Ascending aorta (tissue), 2 donors: ENCODE results near the gene NMBR. TPM values are rescaled to one million over a fixed set of nuclear protein-coding genes. Genes with fewer than 3 reads are reported as not detected.

Source experiments
- DNase-seq, 2 donors: peaks; one replicate each; pipeline ENCODE4 v3.0.0-alpha.2; 2019; ENCODE audit warnings: low spot score in 2 of 2
- H3K27ac ChIP-seq, 2 donors: fragments of 200-600 bp; sonication (generic); one replicate each; pipeline ENCODE4 v1.5.1; 2016 to 2017; ENCODE audit warnings: mild to moderate bottlenecking in 1 of 2
- H3K27me3 ChIP-seq: fragments of 200-600 bp; sonication (generic); one replicate; pipeline ENCODE4 v1.5.1; 2017
- H3K36me3 ChIP-seq, 2 donors: fragments of 200-600 bp; sonication (generic); one replicate each; pipeline ENCODE4 v1.5.1; 2016
- H3K4me1 ChIP-seq, 2 donors: fragments of 200-600 bp; sonication (generic); one replicate each; pipeline ENCODE4 v1.5.1; 2016 to 2017; ENCODE audit warnings: mild to moderate bottlenecking in 1 of 2
- H3K4me3 ChIP-seq, 2 donors: fragments of 200-600 bp; sonication (generic); one replicate each; pipeline ENCODE4 v1.5.1; 2016 to 2017; ENCODE audit warnings: mild to moderate bottlenecking in 1 of 2
- H3K9me3 ChIP-seq, 2 donors: fragments of 200-600 bp; sonication (generic); one replicate each; pipeline ENCODE4 v1.5.1; 2016
- CTCF ChIP-seq, 3 experiments: fragments of 200-600 bp in 2 of 3; fragments of 450-650 bp in 1 of 3; sonication (generic) in 2 of 3; IDR thresholded peaks; one replicate each; pipeline ENCODE4 v1.5.1; 2016 to 2019; ENCODE audit warnings: antibody characterized with exemption in 3 of 3, mild to moderate bottlenecking in 1 of 3, moderate library complexity in 1 of 3
- intact Hi-C: fragments of 100-400 bp; cut with DNase I; formaldehyde crosslinking; loops from one replicate; pipeline ENCODE4 v1.15.1; 2023
- total RNA-seq: library from RNA; depleted of rRNA; stranded (reverse); fragments of >200 nt; gene quantifications from one replicate; pipeline ENCODE4 v1.1.0, GENCODE V29; 2016

The NMBR gene
- total RNA-seq, 1 donor from 2014 or later: not detected

DNA sequence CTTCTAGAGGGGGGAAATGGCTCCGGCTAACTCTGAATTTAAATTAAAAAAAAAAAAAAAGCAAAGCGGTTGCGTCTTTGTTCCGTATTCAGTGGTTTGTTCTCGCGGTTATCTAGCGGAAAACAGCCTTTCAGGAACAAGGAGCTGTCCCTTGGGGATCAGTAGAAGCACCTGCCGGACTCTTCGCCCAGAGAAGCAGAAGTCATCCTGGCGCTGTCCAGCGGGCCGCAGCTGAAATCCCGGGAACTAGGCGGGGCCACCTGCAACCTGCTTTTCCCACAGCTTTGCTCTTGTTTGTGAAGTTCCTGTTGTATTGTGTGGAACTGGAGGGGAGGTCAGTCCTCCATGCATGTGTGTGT is 58.1 kb downstream of the NMBR start:
- no peak for TF ChIP-seq CTCF (IDR thresholded peaks at IDR 0.05)
- Histone ChIP-seq H3K27ac (no peak overlapping the region), H3K36me3 (no peaks in the 10 kb centered on the region), H3K27me3 (peaks cover 6% of the 10 kb centered on the region), H3K4me3 (no peak overlapping the region), H3K4me1 (no peaks in the 10 kb centered on the region), H3K9me3 (no peaks in the 10 kb centered on the region)
- no peak for DNase-seq
- intact Hi-C loops: no loop called here

- Histone ChIP-seq H3K9me3 (no peaks in the 10 kb centered on the region), H3K27me3 (peaks cover 6% of the 10 kb centered on the region), H3K36me3 (no peaks in the 10 kb centered on the region), H3K27ac (no peak overlapping the region), H3K4me1 (no peaks in the 10 kb centered on the region), H3K4me3 (no peak overlapping the region)
- TF ChIP-seq CTCF (IDR thresholded peaks at IDR 0.05): no peak
- DNase-seq: no peak
- intact Hi-C loops: no loop called here
These were observed 58.7 kb downstream of the NMBR start for GRCh38 chr6:142087950-142088857.

DNA sequence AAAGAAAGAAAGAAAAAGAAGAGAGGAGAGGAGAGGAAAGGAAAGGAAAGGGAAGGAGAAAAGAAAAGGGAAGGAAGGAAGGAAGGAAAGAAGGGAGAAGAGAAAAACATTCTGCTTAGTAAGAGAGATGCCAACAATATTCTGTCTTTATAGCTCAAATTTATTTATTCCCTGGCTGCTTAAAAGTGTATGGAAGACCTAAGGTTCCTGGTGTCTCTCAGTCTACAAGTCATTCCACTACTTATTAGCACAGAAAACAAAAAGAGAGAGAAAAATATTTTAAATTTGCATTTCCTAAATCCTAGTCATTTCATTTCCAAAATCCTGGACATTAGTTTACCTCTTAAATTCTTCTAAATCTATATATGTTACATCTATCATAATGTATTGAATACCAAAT is 67.8 kb downstream of the NMBR start:
- intact Hi-C loops: no loop called here
- no peak for TF ChIP-seq CTCF (IDR thresholded peaks at IDR 0.05)
- no peak for DNase-seq
- Histone ChIP-seq H3K36me3 (no peaks in the 10 kb centered on the region), H3K4me3 (no peak overlapping the region), H3K27me3 (no peaks in the 10 kb centered on the region), H3K9me3 (no peaks in the 10 kb centered on the region), H3K4me1 (no peaks in the 10 kb centered on the region), H3K27ac (no peak overlapping the region)

DNA sequence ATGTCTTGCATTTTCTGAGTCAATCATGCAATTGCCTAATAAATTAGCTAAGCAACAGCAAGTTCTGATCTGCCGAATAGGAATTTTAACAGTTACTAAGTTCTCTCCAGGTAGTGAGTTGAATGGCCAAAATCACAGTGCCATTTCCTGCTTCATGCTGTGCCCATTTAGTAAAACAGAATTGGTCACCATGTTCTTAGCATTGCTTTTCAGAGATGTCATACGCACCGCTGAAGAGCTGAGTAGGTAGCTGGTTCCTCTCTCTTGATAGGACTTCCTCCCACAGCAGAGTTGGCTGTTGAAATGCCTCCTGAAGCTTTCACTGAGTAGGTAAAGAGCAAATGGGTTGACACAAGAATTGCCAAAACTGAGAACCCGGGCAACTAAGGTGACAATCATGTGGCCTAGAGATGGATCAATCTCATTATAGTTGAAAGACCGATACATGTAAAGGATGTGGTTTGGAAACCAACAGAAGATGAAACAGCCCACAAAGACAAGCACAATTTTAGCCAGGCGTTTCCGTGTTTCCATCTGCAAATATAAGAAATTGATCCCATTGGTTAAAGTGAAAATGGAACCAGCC is 71.3 kb downstream of the NMBR start:
- no peak overlapping the region for H3K27ac ChIP-seq

DNA sequence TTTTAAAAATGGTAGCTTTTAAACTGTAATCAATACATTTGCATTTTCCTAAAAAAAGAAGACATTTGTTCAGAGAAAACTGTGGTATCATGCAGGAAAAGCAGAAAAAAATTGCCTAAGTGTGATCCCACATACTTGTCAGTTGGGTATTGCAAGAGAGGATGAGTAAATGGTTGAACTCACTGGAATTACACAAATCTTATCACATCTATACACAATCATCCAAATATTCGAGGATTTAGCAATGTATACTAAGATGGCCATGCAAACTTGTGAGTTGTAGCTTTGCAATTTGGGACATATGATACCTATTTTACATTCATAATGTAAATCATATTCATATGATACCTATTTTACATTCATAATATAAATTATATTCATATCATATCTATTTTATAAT is 72.4 kb downstream of the NMBR start:
- Histone ChIP-seq H3K4me3 (no peak overlapping the region), H3K27ac (no peak overlapping the region), H3K36me3 (no peaks in the 10 kb centered on the region), H3K27me3 (no peaks in the 10 kb centered on the region), H3K9me3 (no peaks in the 10 kb centered on the region), H3K4me1 (no peaks in the 10 kb centered on the region)
- no peak for DNase-seq
- no peak for TF ChIP-seq CTCF (IDR thresholded peaks at IDR 0.05)
- intact Hi-C loops: no loop called here

More for the DNA sequence above, 71.3 kb downstream of the NMBR start:
- Histone ChIP-seq H3K36me3 (no peaks in the 10 kb centered on the region), H3K9me3 (no peaks in the 10 kb centered on the region), H3K4me1 (no peaks in the 10 kb centered on the region), H3K27me3 (no peaks in the 10 kb centered on the region), H3K4me3 (no peak overlapping the region)
- TF ChIP-seq CTCF (IDR thresholded peaks at IDR 0.05): no peak
- no peak for DNase-seq
- intact Hi-C loops: no loop called here
